GM12873 (cell line): ENCODE results near the gene COL18A1.

Source experiments
- TF ChIP-seq, protein P1 (sequence below): IDR thresholded peaks from 2 replicates; pipeline ENCODE4 v1.5.1; 2012; ENCODE audit warnings: low read depth, mild to moderate bottlenecking, moderate library complexity, low read length, control low read depth; ENCODE audit not compliant: insufficient read depth; ENCODE audit errors: missing control alignments

The COL18A1 gene

DNA sequence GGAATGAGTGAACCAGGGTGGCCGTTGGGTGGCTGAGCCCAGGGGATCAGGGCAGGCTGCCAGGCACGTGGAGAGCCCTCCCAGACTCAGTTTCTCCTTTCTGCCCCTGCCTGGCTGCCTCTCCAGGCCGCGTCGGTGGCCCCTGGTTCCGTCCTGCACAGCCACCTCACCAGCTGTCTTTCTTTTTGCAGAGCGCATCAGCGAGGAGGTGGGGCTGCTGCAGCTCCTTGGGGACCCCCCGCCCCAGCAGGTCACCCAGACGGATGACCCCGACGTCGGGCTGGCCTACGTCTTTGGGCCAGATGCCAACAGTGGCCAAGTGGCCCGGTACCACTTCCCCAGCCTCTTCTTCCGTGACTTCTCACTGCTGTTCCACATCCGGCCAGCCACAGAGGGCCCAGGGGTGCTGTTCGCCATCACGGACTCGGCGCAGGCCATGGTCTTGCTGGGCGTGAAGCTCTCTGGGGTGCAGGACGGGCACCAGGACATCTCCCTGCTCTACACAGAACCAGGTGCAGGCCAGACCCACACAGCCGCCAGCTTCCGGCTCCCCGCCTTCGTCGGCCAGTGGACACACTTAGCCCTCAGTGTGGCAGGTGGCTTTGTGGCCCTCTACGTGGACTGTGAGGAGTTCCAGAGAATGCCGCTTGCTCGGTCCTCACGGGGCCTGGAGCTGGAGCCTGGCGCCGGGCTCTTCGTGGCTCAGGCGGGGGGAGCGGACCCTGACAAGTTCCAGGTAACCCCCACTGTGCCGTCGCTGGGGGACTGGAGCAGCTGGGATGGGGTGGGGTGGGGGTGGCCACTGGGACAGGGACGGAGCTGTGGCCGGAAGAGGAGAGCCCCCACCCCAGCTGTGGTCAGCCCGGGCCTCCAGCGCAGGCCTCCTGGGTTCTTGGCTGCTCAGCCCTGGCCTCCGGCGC, 63.3 kb downstream of the COL18A1 start:
- TF ChIP-seq, protein P1, sequence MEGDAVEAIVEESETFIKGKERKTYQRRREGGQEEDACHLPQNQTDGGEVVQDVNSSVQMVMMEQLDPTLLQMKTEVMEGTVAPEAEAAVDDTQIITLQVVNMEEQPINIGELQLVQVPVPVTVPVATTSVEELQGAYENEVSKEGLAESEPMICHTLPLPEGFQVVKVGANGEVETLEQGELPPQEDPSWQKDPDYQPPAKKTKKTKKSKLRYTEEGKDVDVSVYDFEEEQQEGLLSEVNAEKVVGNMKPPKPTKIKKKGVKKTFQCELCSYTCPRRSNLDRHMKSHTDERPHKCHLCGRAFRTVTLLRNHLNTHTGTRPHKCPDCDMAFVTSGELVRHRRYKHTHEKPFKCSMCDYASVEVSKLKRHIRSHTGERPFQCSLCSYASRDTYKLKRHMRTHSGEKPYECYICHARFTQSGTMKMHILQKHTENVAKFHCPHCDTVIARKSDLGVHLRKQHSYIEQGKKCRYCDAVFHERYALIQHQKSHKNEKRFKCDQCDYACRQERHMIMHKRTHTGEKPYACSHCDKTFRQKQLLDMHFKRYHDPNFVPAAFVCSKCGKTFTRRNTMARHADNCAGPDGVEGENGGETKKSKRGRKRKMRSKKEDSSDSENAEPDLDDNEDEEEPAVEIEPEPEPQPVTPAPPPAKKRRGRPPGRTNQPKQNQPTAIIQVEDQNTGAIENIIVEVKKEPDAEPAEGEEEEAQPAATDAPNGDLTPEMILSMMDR = no peak

DNA sequence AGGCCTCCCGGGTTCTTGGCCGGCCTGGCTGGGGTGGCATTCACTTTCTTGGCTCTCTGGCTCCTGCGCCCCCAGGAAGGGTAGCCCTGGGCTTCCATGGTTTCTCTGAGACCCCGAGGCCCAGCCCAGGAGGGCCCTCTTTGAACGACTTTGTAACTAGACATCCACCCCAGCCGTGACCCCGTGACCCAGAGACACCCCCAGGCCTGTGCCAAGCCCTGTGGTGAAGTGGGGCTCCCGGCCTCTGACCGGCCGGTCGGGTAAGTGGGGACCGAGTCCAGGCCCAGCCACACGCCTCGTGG, 64.0 kb downstream of the COL18A1 start:
- TF ChIP-seq, protein P1 = no peak

DNA sequence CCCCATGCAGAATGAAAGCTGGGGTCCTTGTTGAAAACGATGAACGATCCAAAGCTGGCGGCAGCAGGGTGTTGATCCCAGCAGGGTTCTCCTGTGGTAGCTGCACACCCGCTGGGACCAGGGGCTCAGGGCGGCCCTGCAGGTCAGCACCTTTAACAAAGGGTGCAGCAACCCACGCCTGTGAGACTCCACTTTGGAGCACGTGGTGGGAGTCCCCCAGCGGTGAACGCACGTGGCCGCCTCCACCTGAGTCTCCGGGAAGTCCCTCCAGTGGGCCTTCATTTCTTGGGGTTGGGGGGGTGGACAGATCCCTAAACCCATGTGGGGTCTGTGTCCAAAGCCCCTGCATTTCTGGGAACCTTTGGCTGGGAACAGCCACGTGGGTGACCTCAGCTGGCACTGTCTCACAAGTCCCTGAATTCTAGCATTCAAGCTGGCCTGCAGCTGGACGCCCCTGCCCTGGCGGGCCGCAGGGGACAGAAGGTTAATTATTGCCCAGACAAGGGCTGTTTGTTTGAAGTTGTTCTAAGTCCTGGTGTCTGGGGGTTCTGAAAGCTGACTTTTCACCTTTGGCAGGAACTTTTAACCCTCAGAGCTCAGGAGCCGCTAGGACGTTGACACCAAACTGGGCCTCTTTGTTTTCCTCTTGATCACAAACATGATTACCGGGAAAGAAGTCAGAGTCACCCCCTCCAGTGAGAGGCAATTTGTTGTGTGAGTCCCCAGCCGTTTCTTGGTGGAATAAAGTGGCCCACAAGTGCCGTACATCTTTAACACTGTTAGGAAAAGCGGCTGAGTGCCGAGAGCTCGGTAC, 64.5 kb downstream of the COL18A1 start:
- TF ChIP-seq, protein P1 = no peak

DNA sequence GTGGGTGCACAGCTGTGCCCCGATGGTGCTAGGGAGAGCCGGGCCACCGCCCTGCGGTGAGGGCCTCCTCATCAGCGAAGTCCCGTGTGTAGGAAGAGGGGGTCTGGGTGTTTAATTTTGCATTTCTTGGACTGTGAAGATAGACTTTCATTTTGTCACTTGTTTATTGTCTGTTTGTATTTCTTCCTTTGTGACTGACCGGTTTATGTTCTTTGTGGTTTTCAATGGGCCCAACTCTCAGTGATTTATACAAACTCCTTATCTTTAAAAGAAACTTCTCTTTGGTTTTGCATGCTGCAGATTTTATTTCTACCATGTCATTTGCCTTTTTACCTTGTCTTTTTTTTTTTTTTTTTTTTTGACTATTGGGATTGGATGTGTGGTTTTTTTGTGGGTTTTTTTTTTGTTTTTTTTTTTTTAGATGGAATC, 65.1 kb downstream of the COL18A1 start:
- TF ChIP-seq, protein P1 = no peak

DNA sequence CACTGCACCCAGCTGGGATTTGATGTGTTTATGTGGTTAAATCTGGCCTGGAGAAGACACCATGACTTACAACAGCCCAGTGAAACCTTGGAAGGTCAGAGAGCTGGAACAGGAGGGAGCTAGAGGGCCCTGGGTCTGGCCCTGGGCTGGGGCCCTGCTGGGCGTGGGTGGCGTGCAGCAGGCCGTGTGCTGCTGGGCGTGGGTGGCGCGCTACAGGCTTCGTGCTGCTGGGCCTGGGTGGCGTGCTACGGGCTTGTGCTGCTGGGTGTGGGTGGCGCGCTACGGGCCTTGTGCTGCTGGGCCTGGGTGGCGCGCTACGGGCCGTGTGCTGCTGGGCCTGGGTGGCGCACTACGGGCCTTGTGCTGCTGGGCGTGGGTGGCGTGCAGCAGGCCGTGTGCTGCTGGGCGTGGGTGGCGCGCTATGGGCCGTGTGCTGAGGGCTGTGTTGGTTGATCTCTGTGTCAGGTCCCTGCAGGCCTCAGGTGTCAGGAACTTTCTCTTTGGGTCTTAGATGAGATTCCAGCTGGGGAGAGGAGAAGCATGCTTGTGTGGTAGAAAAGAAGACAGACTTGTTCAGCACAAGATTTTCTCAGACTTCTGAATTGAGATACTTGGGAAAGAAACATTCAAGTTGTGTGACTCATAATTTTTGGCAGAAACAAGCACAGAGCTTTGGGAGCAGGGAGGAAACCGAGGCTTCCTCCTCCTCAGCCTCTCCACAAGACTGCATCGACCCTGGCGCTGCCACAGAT, 66.0 kb downstream of the COL18A1 start:
- TF ChIP-seq, protein P1 = no peak

DNA sequence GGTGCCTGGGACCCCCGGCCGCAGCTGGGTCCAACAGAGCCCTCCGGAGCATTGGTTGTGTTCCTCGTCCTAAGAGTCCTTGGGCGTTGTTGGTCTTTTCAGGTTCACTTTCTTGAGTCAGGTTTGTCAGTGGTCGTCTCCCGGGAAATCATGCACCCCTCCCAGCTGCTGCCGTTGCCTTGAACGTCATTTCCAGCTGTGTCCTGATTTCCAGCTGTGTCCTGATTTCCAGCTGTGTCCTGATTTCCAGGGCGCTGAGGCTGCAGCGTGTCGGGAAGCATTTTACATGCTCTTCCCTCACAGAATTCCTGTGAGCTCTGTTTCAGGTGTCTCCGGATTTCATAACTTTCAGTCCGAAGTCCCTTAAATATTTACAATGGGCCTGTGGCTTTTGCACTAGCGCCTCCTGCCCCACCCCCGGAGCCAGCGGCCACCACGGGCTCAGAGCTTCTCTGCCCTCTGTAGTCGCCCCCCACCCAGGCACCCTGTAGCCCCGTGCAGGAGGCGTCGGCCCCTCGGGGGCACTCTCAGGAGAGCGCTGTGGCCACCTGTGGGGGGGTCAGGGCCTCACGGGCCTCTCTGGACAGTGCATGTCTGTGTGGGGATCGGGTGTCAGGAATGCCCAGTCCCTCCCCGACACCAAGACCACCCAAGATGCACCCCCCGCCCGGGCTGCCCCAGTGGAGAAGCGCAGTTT, 66.7 kb downstream of the COL18A1 start:
- TF ChIP-seq, protein P1 = no peak
